Umbilical cord (tissue), 2 donors: ENCODE data around the gene CAMTA1. TPM values are rescaled to one million over a fixed set of nuclear protein-coding genes. Genes with fewer than 3 reads are reported as not detected.

Source experiments
- DNase-seq: peaks from one replicate; pipeline ENCODE4 v3.0.0-alpha.2; 2015; ENCODE audit warnings: low spot score
- total RNA-seq: library from RNA; depleted of rRNA; stranded (reverse); fragments of >200 nt; gene quantifications from one replicate; pipeline ENCODE4 v1.2.3, GENCODE V29; 2014; ENCODE audit warnings: low replicate concordance; ENCODE audit not compliant: insufficient read depth

The CAMTA1 gene
- total RNA-seq, 1 donor from 2014 or later: 29.6 TPM

DNA sequence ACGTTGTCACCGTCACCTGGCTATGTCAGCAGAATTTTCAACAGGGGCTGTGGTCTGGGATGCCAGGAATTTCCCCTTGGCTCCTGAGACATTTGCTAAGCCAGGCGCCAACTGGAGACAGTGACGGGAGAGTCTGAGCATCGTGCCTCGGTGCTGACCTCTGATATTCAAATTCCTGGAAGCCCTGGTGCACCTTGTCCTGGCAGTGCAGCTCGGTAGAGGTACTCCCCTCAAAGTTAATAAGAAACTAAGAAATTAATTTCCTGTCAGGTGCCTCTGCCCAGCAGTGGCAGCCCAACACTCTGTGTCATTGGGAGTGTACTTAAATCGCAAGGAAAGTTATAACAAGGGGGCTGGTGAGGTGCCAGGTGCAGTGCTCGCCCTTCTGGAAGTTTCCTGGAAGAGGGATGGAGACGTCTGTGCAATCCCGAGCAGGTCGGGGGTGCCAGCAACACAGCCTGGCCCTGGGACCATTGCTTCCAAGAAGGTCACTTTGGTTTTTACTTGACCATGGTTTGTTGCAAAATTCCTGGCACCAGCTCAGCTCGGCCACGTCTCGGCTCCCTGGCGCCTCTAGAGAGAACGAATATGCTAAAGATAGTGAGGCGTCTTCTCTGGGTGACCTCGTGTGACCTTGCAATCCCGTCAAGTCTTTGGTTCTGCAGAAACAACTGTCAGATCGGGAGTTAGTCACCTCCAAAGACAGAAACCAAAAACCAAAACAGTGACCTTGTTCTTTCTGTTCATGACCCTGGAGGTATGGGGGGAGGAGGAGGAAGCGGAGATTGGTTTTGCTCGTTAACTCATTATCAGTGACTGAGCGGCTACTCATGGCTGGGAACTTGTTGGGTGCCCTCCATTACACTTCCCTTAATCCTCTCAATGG is 836.3 kb downstream of the CAMTA1 start:
- DNase-seq: no peak

DNA sequence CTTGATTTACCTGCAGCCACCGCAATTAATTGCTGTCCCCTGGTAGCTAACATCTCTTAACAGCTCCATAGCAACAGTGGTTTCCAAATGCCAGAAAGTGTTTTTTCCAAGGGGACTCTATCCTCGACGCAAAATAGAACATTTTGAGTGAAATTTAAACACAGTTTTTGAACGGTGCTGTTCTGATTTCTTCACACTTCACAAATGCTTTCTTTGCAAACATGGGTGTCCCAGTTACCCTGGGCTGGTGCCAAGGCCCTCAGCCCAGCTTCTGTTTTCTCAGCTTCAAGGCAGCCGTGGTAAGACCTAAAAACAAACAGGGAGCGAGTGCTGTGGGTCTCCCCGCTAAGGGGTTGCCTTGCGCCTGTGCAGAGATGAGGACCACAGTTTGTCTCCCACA is 838.6 kb downstream of the CAMTA1 start:
- DNase-seq: no peak

DNA sequence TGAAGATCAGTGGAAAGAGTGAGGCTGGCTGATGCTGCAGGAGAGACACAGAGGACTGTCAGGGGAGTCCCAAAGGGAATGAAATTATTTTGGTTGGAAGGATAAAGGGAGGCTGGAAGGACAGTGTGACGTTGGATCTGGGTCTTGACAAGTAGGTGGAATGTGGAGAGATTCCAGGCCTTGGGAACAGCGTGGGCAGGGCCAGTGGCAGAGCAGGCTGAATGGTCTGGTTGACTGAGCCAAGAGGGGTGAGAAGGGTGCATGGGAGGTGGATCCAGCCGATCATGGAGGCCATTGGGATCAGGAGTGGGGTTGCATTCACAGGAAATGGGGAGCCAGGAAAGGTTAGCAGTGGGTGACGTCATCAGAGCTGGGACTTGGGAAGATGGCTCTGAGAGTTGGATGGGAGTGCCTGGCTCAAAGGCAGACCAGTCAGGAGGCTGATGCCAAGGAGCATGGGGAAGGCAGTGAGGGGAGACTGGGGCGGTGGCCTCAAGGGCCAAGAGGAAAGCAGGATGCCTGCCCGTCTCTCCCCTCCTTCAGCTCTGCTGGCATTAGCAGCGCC is 839.6 kb downstream of the CAMTA1 start:
- no peak for DNase-seq

DNA sequence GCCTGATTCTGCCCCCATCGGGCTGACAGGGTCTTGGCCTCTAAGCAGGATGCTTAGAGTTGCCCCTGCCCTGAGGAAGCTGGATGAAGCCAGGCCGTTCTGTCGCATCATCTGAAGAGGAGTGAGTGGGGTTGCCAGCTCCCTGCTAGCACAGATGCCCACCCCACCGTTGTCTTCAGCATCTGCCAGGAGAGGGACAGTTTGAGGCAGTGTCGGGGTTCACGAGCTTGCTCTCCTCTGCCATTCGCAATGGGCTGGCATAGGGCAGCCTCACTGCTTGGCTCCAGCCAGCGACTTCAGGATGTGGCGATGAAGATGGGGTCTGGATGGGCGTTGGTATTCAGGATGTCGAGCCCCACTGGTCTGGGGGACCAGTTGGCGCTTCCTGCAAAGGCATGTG is 840.1 kb downstream of the CAMTA1 start:
- no peak for DNase-seq

DNA sequence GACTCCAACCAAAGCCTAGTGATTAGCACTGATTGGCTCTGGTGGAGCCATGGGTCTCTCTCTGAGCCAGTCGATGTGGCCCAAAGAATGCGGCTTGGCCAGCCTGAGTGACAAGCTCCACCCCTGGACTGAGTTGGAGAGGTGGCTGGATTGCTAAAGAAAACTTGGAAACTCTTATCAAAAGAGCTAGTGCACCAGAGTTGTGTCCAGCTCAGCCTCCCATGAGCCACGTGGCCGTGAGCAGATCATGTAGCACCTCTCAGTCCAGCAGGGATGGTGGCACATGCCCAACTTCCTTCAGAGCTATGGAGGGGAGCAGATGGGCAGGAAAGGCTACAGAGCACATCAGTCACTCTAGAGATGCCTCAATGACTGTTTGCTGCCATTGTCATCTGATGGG is 843.0 kb downstream of the CAMTA1 start:
- no peak for DNase-seq

DNA sequence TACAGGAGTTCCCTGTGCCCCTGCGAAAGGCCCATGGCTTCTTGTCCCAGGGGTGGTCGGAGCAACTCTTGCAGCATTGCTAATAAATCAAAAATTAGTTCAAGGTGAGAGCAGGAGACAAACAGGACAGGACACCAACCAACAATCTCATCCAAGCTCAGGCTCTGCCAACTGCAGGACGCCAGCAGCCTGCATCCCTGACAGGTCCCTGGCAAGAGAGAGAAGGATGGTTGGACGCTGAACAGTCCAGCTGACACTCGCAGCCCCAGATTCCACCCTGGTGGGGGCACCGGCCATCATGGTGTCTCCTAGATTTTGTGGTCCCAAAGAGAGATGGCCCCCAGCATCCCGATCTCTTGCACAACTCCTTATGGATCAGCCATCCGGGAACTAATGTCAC is 843.8 kb downstream of the CAMTA1 start:
- no peak for DNase-seq

DNA sequence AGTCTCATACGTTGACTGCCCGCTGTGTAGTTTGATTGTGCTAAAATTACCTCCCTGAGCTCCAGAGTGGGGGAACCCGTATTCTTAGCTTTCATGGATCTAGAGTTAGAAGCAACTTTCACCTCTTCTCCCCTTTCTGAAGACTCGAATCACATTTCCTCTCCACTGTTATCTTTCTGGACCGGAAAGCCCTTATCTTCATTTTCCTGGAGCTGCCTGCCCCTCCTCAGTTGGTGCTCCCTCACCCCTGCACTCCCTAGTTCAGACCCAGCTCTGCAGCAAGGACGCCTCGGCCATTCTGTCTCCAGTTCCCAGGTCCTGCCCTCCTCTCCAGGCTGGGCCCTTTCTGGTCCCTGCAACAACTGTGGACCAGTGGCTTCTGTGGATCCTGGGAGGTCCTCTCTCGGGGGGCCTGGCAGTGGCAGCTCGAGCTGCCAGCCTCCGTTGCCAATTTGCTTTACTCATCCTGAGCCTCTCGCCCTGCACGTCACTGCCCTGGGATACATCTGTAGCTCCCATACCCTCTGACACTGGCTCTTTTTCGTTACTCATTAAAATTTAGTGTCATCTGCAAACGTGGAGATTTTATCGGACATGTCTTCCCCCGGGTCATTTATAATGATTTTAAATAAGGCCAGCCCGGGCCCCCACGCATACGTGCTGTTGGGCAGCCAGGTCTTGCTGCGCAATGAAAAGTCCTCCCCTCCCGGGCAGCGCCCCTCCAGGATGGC is 844.4 kb downstream of the CAMTA1 start:
- no peak for DNase-seq

DNA sequence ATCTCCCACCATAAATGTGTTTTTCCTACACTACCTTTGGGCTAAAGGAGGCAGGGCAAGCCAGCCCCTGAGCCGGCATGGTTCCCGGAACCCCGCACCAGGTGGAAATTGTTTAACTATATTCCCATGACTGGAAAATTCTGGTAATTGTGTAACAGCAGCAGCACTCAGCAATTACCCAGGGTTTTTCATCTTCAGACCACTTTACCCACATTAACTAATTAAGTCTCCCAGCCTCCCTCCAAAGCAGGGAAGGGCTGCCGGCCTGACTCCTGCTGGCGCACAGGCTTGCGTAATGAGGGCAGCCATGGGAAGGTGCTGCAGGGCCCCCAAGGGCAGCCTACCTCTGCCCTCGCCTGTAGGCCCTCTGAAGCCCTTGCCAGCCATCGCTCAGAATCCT is 845.1 kb downstream of the CAMTA1 start:
- no peak for DNase-seq

DNA sequence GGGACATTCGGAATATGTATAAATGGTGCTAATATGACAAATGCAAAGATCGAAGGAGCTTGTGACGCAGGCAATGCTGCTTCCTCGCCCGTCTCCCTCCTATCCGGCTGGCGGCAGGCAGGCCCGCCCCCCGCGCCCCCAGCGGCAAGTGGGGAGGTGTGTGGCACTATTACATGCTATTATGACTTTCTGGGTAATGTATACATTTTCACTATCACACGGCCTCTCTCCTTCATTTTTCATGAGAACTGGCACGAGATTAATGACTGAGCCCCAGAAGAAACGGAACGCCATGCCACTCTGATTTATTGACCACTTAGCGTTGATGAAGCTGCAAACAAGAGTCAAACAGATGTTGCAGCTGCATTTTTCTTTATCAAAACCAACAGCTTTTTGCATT is 846.9 kb downstream of the CAMTA1 start:
- DNase-seq: no peak

DNA sequence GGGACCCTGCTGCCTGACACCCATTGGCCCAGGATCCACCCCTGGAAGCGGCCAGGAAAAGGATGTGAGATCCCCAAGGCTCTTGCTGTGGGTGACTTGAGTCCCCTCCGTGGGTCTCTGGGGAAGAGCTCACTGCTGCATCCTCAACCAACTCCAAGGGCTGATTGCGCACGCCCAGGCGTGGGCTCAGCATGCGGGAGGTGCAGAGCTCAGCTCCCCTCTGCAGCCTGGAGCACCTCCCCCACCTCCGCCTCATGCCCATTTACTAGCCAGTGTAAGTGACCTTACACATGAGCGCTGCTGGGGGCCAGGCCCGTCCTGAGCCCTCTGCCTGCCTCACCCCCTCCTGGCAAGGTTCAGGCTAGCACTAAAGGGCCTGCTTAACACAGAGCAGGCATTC is 847.4 kb downstream of the CAMTA1 start:
- DNase-seq: no peak

DNA sequence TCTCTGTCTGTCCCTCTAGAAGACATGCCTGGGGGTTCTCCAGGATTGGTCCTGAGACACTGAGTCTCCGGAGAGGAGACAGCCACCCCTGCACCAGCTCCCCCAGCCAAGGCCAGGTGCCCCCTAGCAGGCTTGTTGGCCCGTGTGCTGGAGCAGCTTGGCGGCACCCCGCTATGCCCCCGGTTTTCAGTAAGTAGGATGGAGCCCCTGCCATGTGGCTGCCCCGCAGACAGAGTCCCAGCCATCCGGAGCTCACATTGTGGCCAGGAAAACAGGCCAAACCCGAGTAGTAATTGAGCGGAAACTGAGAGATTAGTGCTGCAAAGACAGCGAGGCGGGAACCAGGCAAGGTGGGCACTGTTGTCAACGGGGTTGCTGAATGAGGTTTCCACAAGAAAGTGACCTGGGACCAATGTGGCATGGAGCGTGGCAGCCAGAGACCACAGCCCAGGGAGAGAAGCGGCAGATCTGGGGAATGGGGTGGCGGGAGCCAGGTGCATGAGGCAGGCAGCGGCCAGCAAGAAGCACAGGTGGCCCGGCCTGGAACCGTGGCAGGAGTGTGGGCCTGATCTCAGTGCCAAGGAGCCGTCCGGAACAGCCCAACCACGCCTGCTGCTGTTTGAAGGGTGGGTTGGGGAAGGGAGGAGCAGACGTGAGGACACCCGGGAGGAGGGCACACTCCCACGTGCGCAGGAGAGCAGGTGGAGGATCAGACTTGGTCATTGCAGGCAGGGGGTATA is 848.4 kb downstream of the CAMTA1 start:
- DNase-seq: no peak

DNA sequence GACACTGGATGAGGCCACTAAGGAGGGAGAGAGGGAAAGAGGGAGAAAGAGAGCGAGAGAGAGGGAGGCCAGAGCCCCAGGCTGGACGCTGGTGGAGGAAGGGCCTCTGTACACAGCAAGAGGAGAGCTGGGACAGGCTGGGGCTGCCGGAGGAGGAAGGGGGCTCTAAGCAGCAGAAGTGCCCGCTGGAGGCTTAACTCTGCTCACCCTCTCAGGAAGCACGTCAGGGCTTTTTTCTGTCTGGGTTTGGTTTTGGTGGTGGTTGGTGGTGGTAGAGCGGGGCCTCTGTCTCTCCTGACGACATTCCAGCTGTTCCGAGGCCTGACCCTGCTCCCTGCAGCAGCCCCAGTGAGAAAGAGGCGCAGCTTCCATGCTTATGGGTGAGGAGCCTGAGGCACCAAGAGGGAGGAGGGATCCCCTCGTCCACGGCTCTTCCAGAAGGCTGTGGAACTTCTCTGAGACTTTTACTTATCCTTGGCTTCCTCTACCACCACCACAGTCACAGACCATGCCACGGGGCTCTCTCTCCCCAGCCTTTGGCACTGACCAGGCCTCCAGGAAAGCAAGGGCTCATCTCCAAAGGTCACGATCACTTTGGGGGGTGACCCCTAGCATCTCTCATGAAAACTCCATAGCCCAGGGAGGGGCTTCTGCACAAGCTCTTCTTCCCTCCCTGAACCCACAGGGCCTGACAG is 849.4 kb downstream of the CAMTA1 start:
- no peak for DNase-seq

DNA sequence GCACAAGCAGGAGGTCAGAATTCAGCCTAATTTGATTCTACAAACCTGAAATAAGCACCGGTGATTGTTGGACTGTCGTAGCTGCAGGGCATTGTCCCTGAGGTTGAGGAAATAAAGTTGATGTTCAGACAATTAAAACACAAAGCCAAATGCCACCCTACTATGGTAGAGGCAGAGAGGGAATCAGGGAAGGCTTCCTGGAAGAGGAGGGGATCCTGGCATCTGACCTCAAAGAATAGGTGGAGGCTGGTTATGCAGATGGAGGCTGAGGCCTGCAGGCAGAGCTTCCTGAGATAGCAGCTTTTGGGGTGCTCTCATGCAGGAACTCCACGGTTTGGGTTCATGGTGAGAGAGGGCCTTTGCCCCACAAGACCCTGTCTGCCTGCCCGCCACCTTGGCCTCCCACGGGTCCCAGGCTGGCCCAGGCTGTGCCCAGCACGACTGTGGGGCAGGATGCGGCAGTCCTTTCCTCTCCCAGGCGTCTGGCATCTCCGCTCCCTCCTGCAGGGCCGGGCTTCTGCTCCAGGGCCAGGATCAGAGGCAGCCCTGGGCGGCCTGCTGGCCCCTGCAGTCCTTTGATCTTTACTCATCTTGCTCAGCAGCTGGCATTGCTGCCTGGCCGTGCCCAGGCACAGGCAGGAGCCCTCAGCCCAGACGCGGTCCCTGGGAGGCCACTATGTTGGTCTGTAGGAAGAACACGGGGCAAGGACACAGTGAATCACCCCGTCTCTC is 851.7 kb downstream of the CAMTA1 start:
- no peak for DNase-seq

DNA sequence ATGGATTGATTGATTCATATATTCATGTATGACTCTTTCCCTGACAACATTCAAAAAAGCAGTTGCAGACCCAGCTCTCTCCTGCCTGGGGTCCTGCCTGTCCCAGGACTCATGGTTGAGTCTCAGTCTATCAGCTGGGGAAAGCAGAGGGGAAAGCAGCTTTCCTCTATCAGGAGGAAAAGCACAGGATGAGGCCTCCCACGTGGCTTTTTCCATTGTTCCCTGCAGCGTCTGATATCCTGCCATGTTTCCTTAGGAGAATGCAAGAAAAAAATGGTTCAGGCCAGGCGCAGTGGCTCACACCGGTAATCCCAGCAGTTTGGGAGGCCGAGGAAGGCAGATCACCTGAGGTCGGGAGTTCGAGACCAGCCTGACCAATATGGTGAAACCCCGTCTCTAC is 852.8 kb downstream of the CAMTA1 start:
- no peak for DNase-seq

DNA sequence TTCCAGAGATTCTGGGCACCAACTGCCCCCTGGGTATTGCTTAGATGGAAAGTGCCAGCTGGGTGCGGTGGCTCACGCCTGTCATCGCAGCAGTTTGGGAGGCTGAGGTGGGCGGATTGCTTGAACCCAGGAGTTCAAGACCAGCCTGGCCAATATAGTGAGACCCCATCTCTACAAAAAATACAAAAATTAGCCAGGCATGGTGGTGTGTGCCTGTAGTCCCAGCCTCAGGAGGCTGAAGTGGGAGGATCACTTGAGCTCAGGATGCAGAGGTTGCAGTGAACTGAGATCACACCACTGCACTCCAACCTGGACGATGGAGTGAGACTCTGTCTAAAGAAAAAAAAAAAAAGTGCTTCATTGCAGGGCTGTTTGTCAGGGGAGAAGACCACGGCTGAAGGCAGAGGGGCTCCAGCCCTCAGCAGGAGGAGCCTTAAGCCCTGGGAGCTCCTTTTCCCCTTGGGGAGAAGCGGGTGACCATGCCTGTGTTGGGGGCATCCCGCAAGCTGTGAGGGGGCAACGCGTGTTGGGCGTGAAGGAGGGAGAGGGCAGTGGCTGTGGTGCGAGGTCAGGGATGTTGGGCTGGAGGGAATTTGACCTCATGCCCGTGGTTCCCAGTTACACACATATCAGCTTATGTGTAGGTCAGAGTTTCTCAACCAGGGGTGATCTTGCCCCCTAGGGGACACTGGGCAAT is 854.3 kb downstream of the CAMTA1 start:
- DNase-seq: no peak

DNA sequence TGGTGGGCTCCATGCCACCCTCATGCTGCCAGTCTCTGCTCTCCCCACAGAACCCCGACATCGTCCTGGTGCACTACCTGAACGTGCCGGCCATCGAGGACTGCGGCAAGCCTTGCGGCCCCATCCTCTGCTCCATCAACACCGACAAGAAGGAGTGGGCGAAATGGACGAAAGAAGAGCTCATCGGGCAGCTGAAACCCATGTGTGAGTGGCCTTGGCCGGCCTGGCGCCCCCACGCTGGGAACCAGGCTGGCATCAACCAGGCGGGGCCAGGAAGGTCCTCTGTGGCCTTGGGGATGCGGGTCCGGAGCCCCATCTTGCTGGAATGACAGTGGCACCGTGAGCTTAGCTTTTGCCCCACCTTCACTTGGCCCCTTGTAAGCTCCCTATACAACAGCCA is 855.1 kb downstream of the CAMTA1 start:
- no peak for DNase-seq

DNA sequence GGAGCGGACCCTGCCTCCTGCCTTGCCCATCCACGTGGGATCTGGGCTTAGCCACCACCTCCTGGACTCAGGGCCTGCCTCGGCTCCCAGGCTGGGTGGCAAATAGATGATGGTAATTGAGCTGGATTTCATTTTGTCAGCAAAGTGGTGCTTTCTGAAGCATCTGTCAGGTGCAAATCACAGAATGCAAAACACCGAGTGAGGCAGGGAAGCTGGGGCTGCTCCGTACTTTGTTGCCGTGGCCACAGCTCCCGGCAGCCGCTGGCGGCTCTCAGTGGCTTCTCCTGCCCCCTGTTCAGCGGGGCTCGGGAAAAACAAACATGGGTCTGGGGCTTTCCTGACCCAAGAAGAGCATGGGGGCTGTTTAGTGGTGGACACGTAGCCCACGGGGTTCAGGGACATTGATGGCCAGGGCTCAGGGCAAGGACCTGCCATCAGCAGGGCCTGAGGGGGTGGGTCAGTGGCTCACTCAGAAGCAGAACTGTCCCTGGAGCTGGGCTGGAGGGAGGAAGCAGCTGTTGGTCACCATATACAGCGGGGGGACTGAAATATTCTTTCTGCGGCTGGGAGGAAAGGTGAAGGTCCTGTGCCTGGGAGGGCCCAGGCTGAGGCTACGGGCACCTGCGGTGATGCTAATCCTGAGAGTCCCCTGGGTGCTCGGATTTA is 855.8 kb downstream of the CAMTA1 start:
- no peak for DNase-seq

DNA sequence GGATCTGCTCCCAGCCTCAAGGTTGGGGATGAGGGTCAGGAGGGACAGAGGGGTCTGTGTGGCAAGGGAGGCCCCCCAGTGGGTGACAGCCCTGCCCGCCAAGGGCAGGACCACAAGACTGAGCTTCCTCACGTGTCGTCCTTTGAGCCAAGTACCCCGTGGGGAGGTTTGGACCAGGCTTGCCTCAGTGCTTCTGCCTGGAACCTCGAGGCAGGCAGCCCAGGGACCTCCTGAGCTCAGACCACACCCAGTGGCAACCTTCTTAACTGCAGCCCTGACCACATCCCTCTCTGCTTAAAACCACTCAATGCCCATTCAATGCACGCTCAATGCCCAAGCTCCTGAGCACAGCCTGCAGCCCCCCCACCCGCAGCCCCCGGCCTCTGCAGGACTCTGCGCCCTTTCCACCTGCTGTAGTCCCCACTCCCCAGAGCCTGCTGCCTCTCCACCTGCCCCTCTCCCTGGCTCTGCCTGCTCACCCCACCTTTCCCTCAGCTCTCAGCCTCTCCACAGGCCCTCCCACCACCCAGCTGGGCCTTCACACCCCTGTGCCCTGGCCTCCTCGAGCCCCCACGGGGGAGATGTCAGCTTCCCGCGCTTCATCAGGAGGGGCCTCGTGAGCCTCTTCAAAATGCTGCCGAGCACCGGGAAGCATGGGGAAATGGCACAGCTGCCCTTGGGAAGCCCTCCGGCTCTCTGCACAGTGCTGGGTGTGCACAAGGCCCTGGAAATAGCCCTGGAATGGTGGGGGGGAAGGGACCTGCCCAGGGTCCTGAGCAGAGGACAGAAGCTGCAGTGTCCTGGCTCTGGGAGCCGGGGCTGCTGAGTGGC is 856.5 kb downstream of the CAMTA1 start:
- no peak for DNase-seq

DNA sequence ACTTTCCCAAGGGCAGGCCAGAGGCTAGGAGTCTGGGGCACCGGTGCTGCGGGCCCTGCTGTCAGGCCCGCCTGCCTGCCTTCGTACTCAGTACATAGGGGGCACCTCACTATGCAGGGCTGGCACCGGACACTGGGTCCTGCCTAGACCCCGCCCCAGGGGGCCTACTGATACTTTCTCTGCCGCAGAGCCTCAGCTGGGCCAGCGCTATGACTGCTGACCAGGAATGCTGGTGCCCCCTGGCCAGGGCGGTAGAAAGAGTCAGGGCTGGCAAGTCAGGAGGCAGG is 857.1 kb downstream of the CAMTA1 start:
- DNase-seq: no peak
